K562 (cell line): ENCODE results near the gene TMEM163. TPM values are rescaled to one million over a fixed set of nuclear protein-coding genes. Genes with fewer than 3 reads are reported as not detected.
"Not testable (repeated sequence)": the region's sequence is repeated elsewhere in the genome, so short reads cannot be mapped to it uniquely, and the experiment has no call there.

Source experiments
- ATAC-seq: fragments of 200-7000 bp; cut with Tn5 transposase; 3 replicates; pipeline ENCODE4 v1.9.1; 2020; ENCODE audit warnings: moderate library complexity
- BruUV-seq: library from RNA; stranded (reverse); fragments of 400-500 nt; replicated peaks from 2 replicates; lab custom pipeline; 2021; lab: Mats Ljungman, UMichigan
- CTCF ChIA-PET: fragments of 300-600 bp; formaldehyde crosslinking; extraction: SDS; loops from one replicate; lab custom pipeline; 2021; ENCODE audit warnings: low intra/inter-chr PET ratio; lab: Yijun Ruan, JAX
- POLR2A ChIA-PET: fragments of 300-600, 350-650 bp; sonication (Branson Sonifier 250); formaldehyde crosslinking; extraction: SDS; loops from one replicate; lab custom pipeline; 2021; ENCODE audit warnings: antibody characterized with exemption, inconsistent platforms; lab: Yijun Ruan, JAX
- DNase-seq, 4 experiments: peaks; one replicate each; pipeline versions ENCODE4 v3.0.0 to v3.0.0-alpha.2; 2011 to 2018; ENCODE audit warnings: low spot score in 3 of 4, mixed read lengths in 3 of 4; ENCODE audit errors: extremely low read depth in 1 of 4
- FAIRE-seq: peaks from 2 replicates; lab custom pipeline; 2011; peaks lifted over from hg19 to GRCh38; lab: Jason Lieb, UNC
- H2AFZ ChIP-seq: 2 replicates; pipeline ENCODE4 v1.6.0; 2011; ENCODE audit warnings: low read depth, low read length, control low read depth, inconsistent platforms
- H3K27ac ChIP-seq: fragments of 200-600 bp; 3 replicates; pipeline ENCODE4 v1.8.0; 2011; ENCODE audit warnings: low read depth, mild to moderate bottlenecking, control low read depth, inconsistent platforms, low read length, moderate library complexity, mixed read lengths; ENCODE audit errors: extremely low read depth
- H3K27me3 ChIP-seq, 2 experiments: fragments of 300-600 bp in 1 of 2; 2 replicates in 1 of 2; 3 replicates in 1 of 2; pipeline versions ENCODE4 v1.6.0 to v1.8.0; 2011; ENCODE audit warnings: inconsistent platforms in 2 of 2, low read length in 2 of 2, mild to moderate bottlenecking in 1 of 2, mixed read lengths in 1 of 2, moderate library complexity in 1 of 2; ENCODE audit not compliant: control insufficient read depth in 2 of 2, insufficient read depth in 2 of 2
- H3K36me3 ChIP-seq: fragments of 300-600 bp; 3 replicates; pipeline ENCODE4 v1.8.0; 2011; ENCODE audit warnings: mild to moderate bottlenecking, low read length, inconsistent platforms; ENCODE audit not compliant: control insufficient read depth, insufficient read depth
- H3K4me1 ChIP-seq, 2 experiments: fragments of 200-600 bp in 1 of 2; replicated peaks in 1 of 2; 2 replicates in 1 of 2; 3 replicates in 1 of 2; pipeline versions ENCODE4 v1.5.1 to v1.8.0; 2011; ENCODE audit warnings: inconsistent platforms in 2 of 2, low read length in 2 of 2, mild to moderate bottlenecking in 1 of 2, mixed read lengths in 1 of 2, moderate library complexity in 1 of 2; ENCODE audit not compliant: control insufficient read depth in 2 of 2, insufficient read depth in 2 of 2
- H3K4me2 ChIP-seq: 2 replicates; pipeline ENCODE4 v1.6.1; 2011; ENCODE audit warnings: low read length, control low read depth, inconsistent platforms, mixed read lengths; ENCODE audit not compliant: insufficient read depth
- H3K4me3 ChIP-seq: fragments of 200-600 bp; sonication (generic), shearing (Covaris generic); 2 replicates; pipeline ENCODE4 v1.5.1; 2016; ENCODE audit warnings: control low read depth, inconsistent platforms
- H3K79me2 ChIP-seq: fragments of 200-600 bp; 3 replicates; pipeline ENCODE4 v1.8.0; 2011; ENCODE audit warnings: low read length, inconsistent platforms; ENCODE audit not compliant: control insufficient read depth, insufficient read depth
- H3K9ac ChIP-seq, 2 experiments: 2 replicates each; pipeline versions ENCODE4 v1.6.0 to v1.6.1; 2011; ENCODE audit warnings: low read depth in 2 of 2, low read length in 2 of 2, control low read depth in 1 of 2, inconsistent platforms in 1 of 2, mild to moderate bottlenecking in 1 of 2, mixed read lengths in 1 of 2; ENCODE audit not compliant: insufficient read depth in 1 of 2
- H3K9me1 ChIP-seq: one replicate; pipeline ENCODE4 v1.6.0; 2011; ENCODE audit warnings: inconsistent platforms, mild to moderate bottlenecking, low read length, moderate library complexity; ENCODE audit not compliant: control insufficient read depth, insufficient read depth
- H3K9me3 ChIP-seq: replicated peaks from 2 replicates; pipeline ENCODE4 v1.5.1; 2011; ENCODE audit warnings: low read depth, low read length, inconsistent platforms; ENCODE audit not compliant: control insufficient read depth, insufficient read depth
- H4K20me1 ChIP-seq: replicated peaks from 2 replicates; pipeline ENCODE4 v1.6.1; 2011; ENCODE audit warnings: low read length, inconsistent platforms, mixed read lengths; ENCODE audit not compliant: control insufficient read depth, insufficient read depth
- CXXC5 ChIP-seq: fragments of 250-450 bp; sonication (Bioruptor Pico); IDR thresholded peaks from 2 replicates; pipeline ENCODE4 v1.8.0; 2022; ENCODE audit warnings: inconsistent platforms, mild to moderate bottlenecking, moderate library complexity
- JUND ChIP-seq, 2 experiments: IDR thresholded peaks; 2 replicates in 1 of 2; 3 replicates in 1 of 2; pipeline ENCODE4 v1.6.1; 2011; ENCODE audit warnings: borderline replicate concordance in 2 of 2, low read depth in 2 of 2, low read length in 2 of 2, improper control_type of control experiment in 1 of 2, missing biosample characterization in 1 of 2, missing genetic modification characterization in 1 of 2, missing genetic modification reagents in 1 of 2
- KAT8 ChIP-seq: fragments of 450-650 bp; IDR thresholded peaks from 2 replicates; pipeline ENCODE4 v1.6.1; 2016; ENCODE audit warnings: low read depth, mild to moderate bottlenecking
- WGBS: fragments of 100-300 bp; shearing (Covaris generic); methylation state at CpG from one replicate; pipeline ENCODE4 v1.1.6; 2016; ENCODE audit warnings: low coverage, mixed read lengths; ENCODE audit not compliant: insufficient coverage; ENCODE audit errors: missing lambda C conversion rate; 5-methylcytosine and 5-hydroxymethylcytosine counted together
- in situ Hi-C: fragments of 300-500 bp; cut with MboI; formaldehyde crosslinking; loops from 4 replicates; pipeline ENCODE4 v1.15.0; 2018; ENCODE audit warnings: inconsistent platforms, mixed read lengths
- intact Hi-C: fragments of 100-400 bp; cut with micrococcal nuclease; formaldehyde crosslinking; loops from 2 replicates; pipeline ENCODE4 v1.14.2; 2022
- polyA plus RNA-seq, 8 experiments: library from polyadenylated mRNA; depleted of rRNA in 4 of 8; stranded (reverse) in 5 of 8; unstranded in 3 of 8; fragments of >200 nt; fragmentation: Nextera tagmentation in 2 of 8; fragmentation: Illumina TruSeq in 1 of 8; extraction: Ambion mirVana in 2 of 8; extraction: Trizol in 1 of 8; gene quantifications; 2 replicates each; pipeline versions ENCODE4 v1.2.1 to v1.2.3, GENCODE V29; 2011 to 2014; ENCODE audit warnings: inconsistent platforms in 1 of 8, missing spikeins in 1 of 8
- total RNA-seq, 7 experiments: library from RNA; depleted of rRNA in 6 of 7; stranded (reverse); fragments of >200 nt in 6 of 7; fragmentation: Illumina TruSeq in 2 of 7; extraction: Trizol in 2 of 7; gene quantifications; 2 replicates each; pipeline versions ENCODE4 v1.2.1 to v1.2.3, GENCODE V29; 2011 to 2021; ENCODE audit warnings: low replicate concordance in 1 of 7
- TF ChIP-seq, protein P1 (sequence below): sonication (generic); formaldehyde crosslinking; IDR thresholded peaks from 2 replicates; pipeline ENCODE4 v1.8.1; 2023; ENCODE audit warnings: missing genetic modification reagents, mild to moderate bottlenecking, borderline replicate concordance

TMEM163 gene
- total and polyA plus RNA-seq, 9 of the 15 experiments (the other 6 are each of a cell fraction or from before 2014, with no cell fraction given): 0.04 to 0.68 (median 0.16) TPM; not detected in 3

- TF ChIP-seq, protein P1, sequence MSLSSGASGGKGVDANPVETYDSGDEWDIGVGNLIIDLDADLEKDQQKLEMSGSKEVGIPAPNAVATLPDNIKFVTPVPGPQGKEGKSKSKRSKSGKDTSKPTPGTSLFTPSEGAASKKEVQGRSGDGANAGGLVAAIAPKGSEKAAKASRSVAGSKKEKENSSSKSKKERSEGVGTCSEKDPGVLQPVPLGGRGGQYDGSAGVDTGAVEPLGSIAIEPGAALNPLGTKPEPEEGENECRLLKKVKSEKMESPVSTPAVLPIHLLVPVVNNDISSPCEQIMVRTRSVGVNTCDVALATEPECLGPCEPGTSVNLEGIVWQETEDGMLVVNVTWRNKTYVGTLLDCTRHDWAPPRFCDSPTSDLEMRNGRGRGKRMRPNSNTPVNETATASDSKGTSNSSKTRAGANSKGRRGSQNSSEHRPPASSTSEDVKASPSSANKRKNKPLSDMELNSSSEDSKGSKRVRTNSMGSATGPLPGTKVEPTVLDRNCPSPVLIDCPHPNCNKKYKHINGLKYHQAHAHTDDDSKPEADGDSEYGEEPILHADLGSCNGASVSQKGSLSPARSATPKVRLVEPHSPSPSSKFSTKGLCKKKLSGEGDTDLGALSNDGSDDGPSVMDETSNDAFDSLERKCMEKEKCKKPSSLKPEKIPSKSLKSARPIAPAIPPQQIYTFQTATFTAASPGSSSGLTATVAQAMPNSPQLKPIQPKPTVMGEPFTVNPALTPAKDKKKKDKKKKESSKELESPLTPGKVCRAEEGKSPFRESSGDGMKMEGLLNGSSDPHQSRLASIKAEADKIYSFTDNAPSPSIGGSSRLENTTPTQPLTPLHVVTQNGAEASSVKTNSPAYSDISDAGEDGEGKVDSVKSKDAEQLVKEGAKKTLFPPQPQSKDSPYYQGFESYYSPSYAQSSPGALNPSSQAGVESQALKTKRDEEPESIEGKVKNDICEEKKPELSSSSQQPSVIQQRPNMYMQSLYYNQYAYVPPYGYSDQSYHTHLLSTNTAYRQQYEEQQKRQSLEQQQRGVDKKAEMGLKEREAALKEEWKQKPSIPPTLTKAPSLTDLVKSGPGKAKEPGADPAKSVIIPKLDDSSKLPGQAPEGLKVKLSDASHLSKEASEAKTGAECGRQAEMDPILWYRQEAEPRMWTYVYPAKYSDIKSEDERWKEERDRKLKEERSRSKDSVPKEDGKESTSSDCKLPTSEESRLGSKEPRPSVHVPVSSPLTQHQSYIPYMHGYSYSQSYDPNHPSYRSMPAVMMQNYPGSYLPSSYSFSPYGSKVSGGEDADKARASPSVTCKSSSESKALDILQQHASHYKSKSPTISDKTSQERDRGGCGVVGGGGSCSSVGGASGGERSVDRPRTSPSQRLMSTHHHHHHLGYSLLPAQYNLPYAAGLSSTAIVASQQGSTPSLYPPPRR (CRISPR knock-in tag): no peak
- no peak for TF ChIP-seq JUND (IDR thresholded peaks at IDR 0.05; ENCODE audit: borderline replicate concordance, low read depth, low read length)
- TF ChIP-seq JUND (tag; IDR thresholded peaks at IDR 0.05; ENCODE audit: borderline replicate concordance, low read depth, low read length): no peak
Observed at GRCh38 chr2:134482131-134482723, 236.6 kb downstream of the TMEM163 start (continued).

GRCh38 chr2:134479696-134480330, 239.0 kb downstream of the TMEM163 start:
- intact Hi-C loops: no loop called here

DNA sequence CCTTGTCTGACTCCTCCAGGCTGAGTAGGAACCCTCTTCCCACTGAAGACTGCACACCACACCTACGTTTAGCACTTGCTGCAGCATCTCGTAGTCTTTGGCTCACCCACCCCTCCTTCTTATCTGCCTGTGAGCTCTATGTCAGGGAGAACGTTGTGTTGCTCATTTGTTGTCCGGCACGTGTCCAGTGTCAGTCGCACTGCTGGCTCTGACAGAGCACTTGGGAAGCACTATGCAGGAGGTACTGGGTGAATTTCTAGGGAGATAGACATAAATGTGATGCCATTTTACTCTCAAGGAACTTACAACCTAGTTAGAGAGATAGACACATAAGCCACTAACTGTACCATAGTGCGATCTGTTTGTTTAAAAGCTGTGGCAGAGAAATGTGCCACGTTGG, 241.8 kb downstream of the TMEM163 start:
- WGBS: under 1% methylated on average over 8 of the region's 8 CpGs
- intact Hi-C loops, in situ Hi-C loops, H3K27me3 ChIP-seq, H3K27ac ChIP-seq, H3K36me3 ChIP-seq, H3K9me1 ChIP-seq, H3K79me2 ChIP-seq, BruUV-seq, FAIRE-seq, H3K9ac ChIP-seq, POLR2A ChIA-PET, H3K4me2 ChIP-seq, DNase-seq, H4K20me1 ChIP-seq, ATAC-seq, H3K9me3 ChIP-seq, H3K4me1 ChIP-seq, CTCF ChIA-PET, H2AFZ ChIP-seq, H3K4me3 ChIP-seq: not testable (repeated sequence)

More at GRCh38 chr2:134479696-134480330, 239.0 kb downstream of the TMEM163 start:
- in situ Hi-C loops: no loop called here
- TF ChIP-seq KAT8: no peak
- TF ChIP-seq CXXC5 (CRISPR knock-in tag): no peak
- TF ChIP-seq, all 486 proteins: peak for 0
- Histone ChIP-seq H3K4me1 (no peaks in the 10 kb centered on the region), H4K20me1 (no peaks in the 10 kb centered on the region), H3K27ac (no peak overlapping the region), H3K9ac (no peak overlapping the region), H3K9me3 (no peaks in the 10 kb centered on the region), H3K79me2 (no peaks in the 10 kb centered on the region), H2AFZ (no peak overlapping the region), H3K4me2 (no peak overlapping the region), H3K36me3 (no peaks in the 10 kb centered on the region), H3K4me3 (no peak overlapping the region), H3K27me3 (peaks cover 9 to 14% of the 10 kb centered on the region in 2 experiments), H3K9me1 (no peaks in the 10 kb centered on the region)
- no peak for FAIRE-seq
- no TSS peak for BruUV-seq
- WGBS: 0% methylated on average over 4 of the region's 4 CpGs
- ChIA-PET POLR2A (no interaction called here), CTCF (no interaction called here)
- ATAC-seq: no peak
- DNase-seq: no peak
